Measurements from ENCODE around the gene CCDC57. TPM values are rescaled to one million over a fixed set of nuclear protein-coding genes. Genes with fewer than 3 reads are reported as not detected.

Gene CCDC57
- total and polyA plus RNA-seq, 4 donors, result 5.4 to 19.1 (median 11.7) TPM

DNA sequence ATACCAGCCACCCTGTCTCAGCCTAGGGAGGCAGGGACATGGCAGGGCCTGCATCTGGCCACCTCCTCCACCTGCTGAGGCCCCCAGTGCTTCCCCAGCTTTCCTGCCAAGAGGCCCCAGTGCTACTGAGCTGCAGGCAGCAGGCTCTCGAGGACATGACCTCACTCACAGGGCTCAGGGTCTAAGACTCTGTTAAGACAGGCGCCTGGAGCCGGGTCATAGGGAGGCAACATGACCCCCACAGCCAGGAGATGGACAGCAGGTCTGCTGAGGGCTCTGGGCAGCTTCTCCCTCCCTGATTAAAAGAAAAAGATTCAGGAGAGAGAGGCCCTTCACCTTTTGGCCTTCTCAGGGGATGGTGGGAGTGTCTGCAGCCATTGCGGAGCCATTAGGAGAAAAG, 91.4 kb downstream of the CCDC57 start:
- Histone ChIP-seq H3K4me3 (ENCODE audit: low read depth in 1 of 3, low read length in 3 of 3) (no peak overlapping the region), H3K9me3 (ENCODE audit: control insufficient read depth in 4 of 4, low read length in 3 of 4) (no peaks in the 10 kb centered on the region), H3K27ac (ENCODE audit: low read depth in 1 of 2, low read length in 2 of 2) (no peak overlapping the region), H3K4me1 (ENCODE audit: control insufficient read depth in 4 of 4, insufficient read depth in 4 of 4, low read length in 3 of 4) (peaks cover 9 to 35% (median 19%) of the 10 kb centered on the region in 4 donors), H3K27me3 (ENCODE audit: control insufficient read depth in 4 of 4, insufficient read depth in 4 of 4, low read length in 3 of 4) (no peaks in the 10 kb centered on the region), H3K36me3 (ENCODE audit: control insufficient read depth in 4 of 4, insufficient read depth in 3 of 4, low read depth in 1 of 4, low read length in 3 of 4) (no peaks in the 10 kb centered on the region), H3K9ac (ENCODE audit: low read depth in 1 of 2, low read length in 2 of 2) (no peak overlapping the region)
- 86% methylated on average over 4 of the region's 4 CpGs for WGBS
- TF ChIP-seq SP1 (IDR thresholded peaks at IDR 0.05) (no peak), HNF4A (conservative IDR thresholded peaks at IDR 0.05) (no peak), FOXA1 (IDR thresholded peaks at IDR 0.05) (no peak), EGR1 (IDR thresholded peaks at IDR 0.05; ENCODE audit: low read depth in 2 of 2) (no peak), GABPA (IDR thresholded peaks at IDR 0.05 in 1 of 2, conservative IDR thresholded peaks at IDR 0.05 in 1 of 2) (no peak), RXRA (IDR thresholded peaks at IDR 0.05) (no peak), RAD21 (IDR thresholded peaks at IDR 0.05) (no peak), NR2F2 (IDR thresholded peaks at IDR 0.05) (no peak), YY1 (IDR thresholded peaks at IDR 0.05) (no peak), FOXA2 (IDR thresholded peaks at IDR 0.05) (no peak), TAF1 (conservative IDR thresholded peaks at IDR 0.05) (no peak), HNF4G (IDR thresholded peaks at IDR 0.05) (no peak), JUND (IDR thresholded peaks at IDR 0.05) (no peak)
- TF ChIP-seq, protein P1, sequence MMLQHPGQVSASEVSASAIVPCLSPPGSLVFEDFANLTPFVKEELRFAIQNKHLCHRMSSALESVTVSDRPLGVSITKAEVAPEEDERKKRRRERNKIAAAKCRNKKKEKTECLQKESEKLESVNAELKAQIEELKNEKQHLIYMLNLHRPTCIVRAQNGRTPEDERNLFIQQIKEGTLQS (IDR thresholded peaks at IDR 0.05), result no peak
- TF ChIP-seq, protein P2, sequence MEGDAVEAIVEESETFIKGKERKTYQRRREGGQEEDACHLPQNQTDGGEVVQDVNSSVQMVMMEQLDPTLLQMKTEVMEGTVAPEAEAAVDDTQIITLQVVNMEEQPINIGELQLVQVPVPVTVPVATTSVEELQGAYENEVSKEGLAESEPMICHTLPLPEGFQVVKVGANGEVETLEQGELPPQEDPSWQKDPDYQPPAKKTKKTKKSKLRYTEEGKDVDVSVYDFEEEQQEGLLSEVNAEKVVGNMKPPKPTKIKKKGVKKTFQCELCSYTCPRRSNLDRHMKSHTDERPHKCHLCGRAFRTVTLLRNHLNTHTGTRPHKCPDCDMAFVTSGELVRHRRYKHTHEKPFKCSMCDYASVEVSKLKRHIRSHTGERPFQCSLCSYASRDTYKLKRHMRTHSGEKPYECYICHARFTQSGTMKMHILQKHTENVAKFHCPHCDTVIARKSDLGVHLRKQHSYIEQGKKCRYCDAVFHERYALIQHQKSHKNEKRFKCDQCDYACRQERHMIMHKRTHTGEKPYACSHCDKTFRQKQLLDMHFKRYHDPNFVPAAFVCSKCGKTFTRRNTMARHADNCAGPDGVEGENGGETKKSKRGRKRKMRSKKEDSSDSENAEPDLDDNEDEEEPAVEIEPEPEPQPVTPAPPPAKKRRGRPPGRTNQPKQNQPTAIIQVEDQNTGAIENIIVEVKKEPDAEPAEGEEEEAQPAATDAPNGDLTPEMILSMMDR (IDR thresholded peaks at IDR 0.05; ENCODE audit: low read depth, low read length, missing input control), result no peak
- TF ChIP-seq, protein P3, sequence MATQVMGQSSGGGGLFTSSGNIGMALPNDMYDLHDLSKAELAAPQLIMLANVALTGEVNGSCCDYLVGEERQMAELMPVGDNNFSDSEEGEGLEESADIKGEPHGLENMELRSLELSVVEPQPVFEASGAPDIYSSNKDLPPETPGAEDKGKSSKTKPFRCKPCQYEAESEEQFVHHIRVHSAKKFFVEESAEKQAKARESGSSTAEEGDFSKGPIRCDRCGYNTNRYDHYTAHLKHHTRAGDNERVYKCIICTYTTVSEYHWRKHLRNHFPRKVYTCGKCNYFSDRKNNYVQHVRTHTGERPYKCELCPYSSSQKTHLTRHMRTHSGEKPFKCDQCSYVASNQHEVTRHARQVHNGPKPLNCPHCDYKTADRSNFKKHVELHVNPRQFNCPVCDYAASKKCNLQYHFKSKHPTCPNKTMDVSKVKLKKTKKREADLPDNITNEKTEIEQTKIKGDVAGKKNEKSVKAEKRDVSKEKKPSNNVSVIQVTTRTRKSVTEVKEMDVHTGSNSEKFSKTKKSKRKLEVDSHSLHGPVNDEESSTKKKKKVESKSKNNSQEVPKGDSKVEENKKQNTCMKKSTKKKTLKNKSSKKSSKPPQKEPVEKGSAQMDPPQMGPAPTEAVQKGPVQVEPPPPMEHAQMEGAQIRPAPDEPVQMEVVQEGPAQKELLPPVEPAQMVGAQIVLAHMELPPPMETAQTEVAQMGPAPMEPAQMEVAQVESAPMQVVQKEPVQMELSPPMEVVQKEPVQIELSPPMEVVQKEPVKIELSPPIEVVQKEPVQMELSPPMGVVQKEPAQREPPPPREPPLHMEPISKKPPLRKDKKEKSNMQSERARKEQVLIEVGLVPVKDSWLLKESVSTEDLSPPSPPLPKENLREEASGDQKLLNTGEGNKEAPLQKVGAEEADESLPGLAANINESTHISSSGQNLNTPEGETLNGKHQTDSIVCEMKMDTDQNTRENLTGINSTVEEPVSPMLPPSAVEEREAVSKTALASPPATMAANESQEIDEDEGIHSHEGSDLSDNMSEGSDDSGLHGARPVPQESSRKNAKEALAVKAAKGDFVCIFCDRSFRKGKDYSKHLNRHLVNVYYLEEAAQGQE (IDR thresholded peaks at IDR 0.05), result no peak
- TF ChIP-seq, protein P4, sequence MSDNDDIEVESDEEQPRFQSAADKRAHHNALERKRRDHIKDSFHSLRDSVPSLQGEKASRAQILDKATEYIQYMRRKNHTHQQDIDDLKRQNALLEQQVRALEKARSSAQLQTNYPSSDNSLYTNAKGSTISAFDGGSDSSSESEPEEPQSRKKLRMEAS (IDR thresholded peaks at IDR 0.05), result no peak
- TF ChIP-seq, protein P5, sequence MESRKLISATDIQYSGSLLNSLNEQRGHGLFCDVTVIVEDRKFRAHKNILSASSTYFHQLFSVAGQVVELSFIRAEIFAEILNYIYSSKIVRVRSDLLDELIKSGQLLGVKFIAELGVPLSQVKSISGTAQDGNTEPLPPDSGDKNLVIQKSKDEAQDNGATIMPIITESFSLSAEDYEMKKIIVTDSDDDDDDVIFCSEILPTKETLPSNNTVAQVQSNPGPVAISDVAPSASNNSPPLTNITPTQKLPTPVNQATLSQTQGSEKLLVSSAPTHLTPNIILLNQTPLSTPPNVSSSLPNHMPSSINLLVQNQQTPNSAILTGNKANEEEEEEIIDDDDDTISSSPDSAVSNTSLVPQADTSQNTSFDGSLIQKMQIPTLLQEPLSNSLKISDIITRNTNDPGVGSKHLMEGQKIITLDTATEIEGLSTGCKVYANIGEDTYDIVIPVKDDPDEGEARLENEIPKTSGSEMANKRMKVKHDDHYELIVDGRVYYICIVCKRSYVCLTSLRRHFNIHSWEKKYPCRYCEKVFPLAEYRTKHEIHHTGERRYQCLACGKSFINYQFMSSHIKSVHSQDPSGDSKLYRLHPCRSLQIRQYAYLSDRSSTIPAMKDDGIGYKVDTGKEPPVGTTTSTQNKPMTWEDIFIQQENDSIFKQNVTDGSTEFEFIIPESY (IDR thresholded peaks at IDR 0.05), result no peak
- no peak for DNase-seq (ENCODE audit: low spot score)

All from liver (tissue), 9 donors.